ENCODE results near the gene MYO1A. TPM values are rescaled to one million over a fixed set of nuclear protein-coding genes. Genes with fewer than 3 reads are reported as not detected.
"Not testable (repeated sequence)": the region's sequence is repeated elsewhere in the genome, so short reads cannot be mapped to it uniquely, and the experiment has no call there.

Gene MYO1A
- total RNA-seq, 2 experiments from 2014 or later: 0.61 to 0.97 TPM

DNA sequence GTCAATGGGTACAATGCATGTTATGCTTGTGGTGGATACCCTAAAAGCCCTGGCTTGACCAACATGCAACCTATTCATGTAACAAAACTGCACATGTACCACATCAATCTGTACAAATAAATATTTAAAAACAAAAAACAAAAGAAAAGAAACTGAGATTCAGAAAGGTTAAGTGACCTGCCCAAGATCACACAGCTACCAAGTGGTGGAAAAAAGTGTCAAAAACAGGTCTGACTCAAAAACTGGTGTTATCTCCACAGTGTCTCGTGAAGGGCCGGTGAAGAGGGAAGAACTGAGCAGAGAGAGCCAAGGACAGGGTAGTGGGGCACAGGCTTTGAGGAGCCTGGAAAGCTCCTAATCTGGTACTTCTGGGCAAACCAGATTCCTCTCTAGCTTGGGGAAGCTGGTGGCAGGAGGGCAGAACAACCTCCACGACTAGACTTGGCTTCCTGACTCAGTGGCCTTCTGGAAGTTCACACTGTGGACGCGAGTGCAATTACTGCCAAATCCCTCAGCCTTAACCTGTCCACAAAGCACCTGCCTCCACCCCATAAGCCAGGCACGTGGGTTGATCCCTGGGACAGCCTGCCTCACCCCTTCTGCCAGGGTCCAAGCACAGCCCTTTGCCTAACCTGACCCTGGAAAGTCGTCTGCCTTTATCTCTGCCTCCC lies 59.1 kb downstream of the MYO1A start:
- Mint-ChIP-seq H3K36me3 (no peaks in the 10 kb centered on the region), H3K4me3 (no peak overlapping the region), H3K9me3 (no peaks in the 10 kb centered on the region), H3K4me1 (ENCODE audit: low read depth) (peaks cover 9% of the 10 kb centered on the region), H3K27ac (no peak overlapping the region), H3K27me3 (no peaks in the 10 kb centered on the region)
- intact Hi-C loops (cut with micrococcal nuclease): no loop called here
- ChIA-PET POLR2A (no interaction called here), CTCF (interaction anchor here (2.8 kb wide), 1 partner anchor 10 kb away, joined by 8 read pairs; no protein-coding TSS in a partner anchor)
- DNase-seq: no peak

DNA sequence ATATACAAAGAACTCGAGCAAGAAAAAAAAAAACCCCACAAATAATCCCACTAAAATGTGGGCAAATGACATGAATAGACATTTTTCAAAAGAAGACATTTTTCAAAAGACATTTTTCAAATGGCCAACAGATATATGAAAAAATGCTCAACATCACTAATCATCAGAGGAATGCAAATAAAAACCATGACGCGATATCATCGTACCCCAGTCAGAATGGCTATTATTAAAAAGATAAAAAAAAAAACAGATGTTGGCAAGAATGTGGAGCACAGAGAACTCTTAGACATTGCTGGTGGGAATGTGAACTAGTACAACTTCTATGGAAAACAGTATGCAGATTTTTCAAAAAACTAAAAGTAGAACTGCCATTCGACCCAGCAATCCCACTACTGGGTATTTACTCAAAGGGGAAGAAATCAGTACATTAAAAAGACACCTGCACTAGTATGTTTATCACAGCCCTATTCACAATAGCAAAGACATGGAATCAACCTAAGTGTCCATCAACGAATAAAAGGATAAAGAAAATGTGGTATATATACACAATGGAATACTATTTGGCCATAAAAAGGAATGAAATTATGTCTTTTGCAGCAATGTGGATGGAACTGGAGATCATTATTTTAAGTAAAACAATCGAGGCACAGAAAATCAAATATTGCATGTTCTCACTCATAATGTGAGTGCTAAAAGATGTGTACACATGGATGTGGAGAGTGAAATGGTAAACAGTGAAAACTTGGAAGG lies 59.9 kb downstream of the MYO1A start:
- POLR2A ChIA-PET: no interaction called here
- CTCF ChIA-PET: interaction anchor here (1.7 to 4.9 kb wide), 3 partner anchors 11 to 231 kb away, joined by 8 to 80 read pairs (median 9); no protein-coding TSS in a partner anchor
- Mint-ChIP-seq H3K4me1 (ENCODE audit: low read depth) (peaks cover 9% of the 10 kb centered on the region), H3K9me3 (no peaks in the 10 kb centered on the region), H3K36me3 (no peaks in the 10 kb centered on the region), H3K27ac (no peak overlapping the region), H3K4me3 (no peak overlapping the region), H3K27me3 (no peaks in the 10 kb centered on the region)
- intact Hi-C loops (cut with micrococcal nuclease): no loop called here
- no peak for DNase-seq

DNA sequence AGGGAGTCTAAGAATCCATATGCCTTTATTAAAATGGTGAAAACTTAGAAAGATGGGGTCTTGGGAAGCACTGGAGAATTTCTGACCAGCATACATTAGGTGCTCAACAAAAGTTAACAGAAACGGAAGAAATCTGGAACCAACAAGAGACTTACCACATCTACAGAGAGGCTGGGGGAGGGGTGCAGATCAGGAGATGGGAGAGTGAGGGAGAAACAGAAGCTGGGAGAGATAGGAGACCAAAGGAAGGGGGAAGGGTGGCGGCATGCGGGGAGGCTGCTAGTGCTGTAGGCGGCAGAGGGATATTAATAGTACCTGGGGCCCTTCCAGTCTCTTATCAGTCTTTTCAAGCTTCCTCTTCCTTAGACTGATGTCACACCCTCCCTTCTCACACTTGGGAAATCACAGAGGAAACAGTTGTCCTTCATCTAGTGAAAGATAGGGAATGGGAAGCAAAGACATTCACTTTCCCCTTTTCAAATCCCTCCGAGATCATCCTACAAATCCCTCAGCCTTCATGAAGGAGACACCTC lies 61.7 kb downstream of the MYO1A start:
- Mint-ChIP-seq H3K36me3 (no peaks in the 10 kb centered on the region), H3K27me3 (no peaks in the 10 kb centered on the region), H3K9me3 (no peaks in the 10 kb centered on the region), H3K27ac (no peak overlapping the region), H3K4me1 (ENCODE audit: low read depth) (peaks cover 9% of the 10 kb centered on the region), H3K4me3 (no peak overlapping the region)
- intact Hi-C loops (cut with micrococcal nuclease): no loop called here
- POLR2A ChIA-PET: no interaction called here
- CTCF ChIA-PET: interaction anchor here (0.6 to 4.9 kb wide), 28 partner anchors 8 to 325 kb away, joined by 3 to 80 read pairs (median 4); partner anchors contain the start of genes HSD17B6, LRP1, MYO1A and PRIM1
- no peak for DNase-seq

DNA sequence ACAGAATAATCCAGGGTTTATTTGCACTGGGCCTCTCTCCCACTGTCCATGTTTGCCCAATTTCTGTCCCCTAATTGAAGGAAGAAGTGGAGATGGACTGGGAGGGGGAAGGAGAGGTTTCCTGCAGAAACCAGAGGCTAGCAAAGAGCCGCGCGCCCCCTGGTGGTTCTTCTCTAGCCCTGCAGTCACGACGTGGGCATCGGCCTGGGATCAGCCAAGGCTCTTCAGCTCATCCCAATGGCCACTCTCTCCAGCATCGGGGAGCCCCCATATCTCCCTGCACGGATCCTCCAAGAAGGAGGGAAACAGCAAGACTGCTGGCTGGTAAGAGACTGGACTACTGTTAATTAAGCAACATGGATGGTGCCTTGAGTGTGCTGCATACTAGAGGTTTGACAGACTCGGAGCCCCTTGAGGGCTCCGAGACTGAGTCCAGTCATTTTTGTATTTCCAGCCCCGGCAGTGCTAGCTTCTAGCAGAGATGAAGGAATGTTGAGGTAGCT lies 62.3 kb downstream of the MYO1A start:
- Mint-ChIP-seq H3K36me3 (no peaks in the 10 kb centered on the region), H3K27me3 (no peaks in the 10 kb centered on the region), H3K4me3 (no peak overlapping the region), H3K9me3 (no peaks in the 10 kb centered on the region), H3K4me1 (ENCODE audit: low read depth) (peaks cover 9% of the 10 kb centered on the region), H3K27ac (no peak overlapping the region)
- DNase-seq: peak; percentile 82
- CTCF ChIA-PET: interaction anchor here (0.6 to 4.9 kb wide), 26 partner anchors 9 to 293 kb away, joined by 3 to 80 read pairs (median 6); partner anchors contain the start of genes HSD17B6, MYO1A, PRIM1 and STAT6
- POLR2A ChIA-PET: no interaction called here
- intact Hi-C loops (cut with micrococcal nuclease): loop anchor here (1.0 kb wide), 2 partner anchors 147 to 230 kb away; no protein-coding TSS in a partner anchor

GRCh38 chr12:56987011-56987410 lies 62.9 kb downstream of the MYO1A start:
- Mint-ChIP-seq H3K4me3 (no peak overlapping the region), H3K9me3 (no peaks in the 10 kb centered on the region), H3K27ac (no peak overlapping the region), H3K27me3 (no peaks in the 10 kb centered on the region), H3K36me3 (no peaks in the 10 kb centered on the region), H3K4me1 (ENCODE audit: low read depth) (peaks cover 9% of the 10 kb centered on the region)
- ChIA-PET POLR2A (no interaction called here), CTCF (interaction anchor here (0.9 to 4.9 kb wide), 21 partner anchors 8 to 293 kb away, joined by 3 to 80 read pairs (median 7); partner anchors contain the start of genes HSD17B6, MYO1A, PRIM1 and STAT6)
- DNase-seq: no peak
- intact Hi-C loops (cut with micrococcal nuclease): loop anchor here (1.0 kb wide), 2 partner anchors 147 to 230 kb away; no protein-coding TSS in a partner anchor

- H3K36me3 Mint-ChIP-seq; H3K4me3 Mint-ChIP-seq; POLR2A ChIA-PET; intact Hi-C loops (cut with micrococcal nuclease); H3K27ac Mint-ChIP-seq; H3K4me1 Mint-ChIP-seq (ENCODE audit: low read depth); H3K27me3 Mint-ChIP-seq; H3K9me3 Mint-ChIP-seq: not testable (repeated sequence)
- peak; percentile 37 for DNase-seq
- CTCF ChIA-PET: interaction anchor here (0.9 to 4.9 kb wide), 7 partner anchors 11 to 232 kb away, joined by 5 to 80 read pairs (median 7); partner anchors contain the start of gene HSD17B6
Observed at GRCh38 chr12:56985714-56986113, 64.2 kb downstream of the MYO1A start.

DNA sequence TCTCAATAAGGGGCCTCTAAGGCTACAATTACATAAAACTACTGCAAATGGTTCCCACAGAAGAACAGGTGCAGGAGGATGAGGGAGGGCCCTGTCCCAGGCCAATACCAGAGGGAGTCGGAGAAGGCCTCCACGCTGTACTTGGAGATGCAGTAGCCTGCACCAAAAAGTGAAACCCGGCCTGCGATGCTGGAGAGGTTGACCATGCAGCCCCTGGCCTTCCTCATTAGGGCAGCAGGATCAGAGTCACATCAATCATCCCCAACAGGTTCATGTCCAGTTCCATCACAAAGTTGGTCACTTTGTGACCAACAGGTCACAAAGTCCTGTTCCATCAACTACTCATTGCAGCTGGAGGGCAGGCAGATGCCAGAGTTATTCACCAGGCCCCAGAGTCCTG lies 66.5 kb downstream of the MYO1A start:
- Mint-ChIP-seq H3K4me3 (no peak overlapping the region), H3K4me1 (ENCODE audit: low read depth) (peaks cover 3% of the 10 kb centered on the region), H3K9me3 (no peaks in the 10 kb centered on the region), H3K27ac (no peak overlapping the region), H3K27me3 (no peaks in the 10 kb centered on the region), H3K36me3 (no peaks in the 10 kb centered on the region)
- CTCF ChIA-PET: no interaction called here
- POLR2A ChIA-PET: no interaction called here
- no peak for DNase-seq
- intact Hi-C loops (cut with micrococcal nuclease): no loop called here

- DNase-seq; H3K9me3 Mint-ChIP-seq; H3K36me3 Mint-ChIP-seq; intact Hi-C loops (cut with micrococcal nuclease); H3K27ac Mint-ChIP-seq; H3K27me3 Mint-ChIP-seq; H3K4me1 Mint-ChIP-seq (ENCODE audit: low read depth); CTCF ChIA-PET; H3K4me3 Mint-ChIP-seq; POLR2A ChIA-PET: not testable (repeated sequence)
Observed at GRCh38 chr12:56982578-56983236, 67.2 kb downstream of the MYO1A start.

DNA sequence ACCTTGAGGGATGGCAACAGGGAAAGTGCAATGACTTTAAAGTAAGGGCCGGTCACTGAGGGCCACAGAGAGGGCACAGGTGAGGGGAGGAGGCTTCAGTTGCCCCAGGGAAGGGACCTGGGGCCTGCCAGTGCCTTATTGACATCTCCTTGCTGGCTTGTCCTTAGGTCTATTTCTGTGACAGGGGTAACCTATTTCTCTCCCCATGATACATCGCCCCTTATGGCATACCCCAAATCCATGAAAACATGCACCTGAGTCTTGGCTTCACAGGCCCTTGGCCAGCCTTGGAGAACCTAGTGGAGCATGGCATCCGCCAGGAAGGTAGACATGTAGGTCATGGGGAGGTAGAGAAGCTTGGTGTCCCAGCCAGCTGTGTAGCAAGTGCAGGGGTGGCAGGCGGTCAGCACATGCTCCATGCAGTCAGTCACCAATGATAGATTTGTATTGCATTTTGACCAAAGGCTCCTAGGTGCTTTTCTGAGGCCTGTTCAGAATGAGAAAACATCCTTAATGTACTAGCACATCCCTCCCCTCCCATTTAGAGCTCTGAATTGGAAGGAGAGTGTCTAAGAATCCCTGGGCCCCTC lies 68.9 kb downstream of the MYO1A start:
- CTCF ChIA-PET: no interaction called here
- Mint-ChIP-seq H3K27ac (no peak overlapping the region), H3K36me3 (no peaks in the 10 kb centered on the region), H3K4me1 (ENCODE audit: low read depth) (no peaks in the 10 kb centered on the region), H3K9me3 (no peaks in the 10 kb centered on the region), H3K27me3 (no peaks in the 10 kb centered on the region), H3K4me3 (no peak overlapping the region)
- intact Hi-C loops (cut with micrococcal nuclease): no loop called here
- POLR2A ChIA-PET: no interaction called here
- no peak for DNase-seq

- no peak overlapping the region for H3K27ac Mint-ChIP-seq
- intact Hi-C loops (cut with micrococcal nuclease): no loop called here
- H3K36me3 Mint-ChIP-seq: no peaks in the 10 kb centered on the region
- ChIA-PET POLR2A (no interaction called here), CTCF (no interaction called here)
- DNase-seq: no peak
- no peak overlapping the region for H3K4me3 Mint-ChIP-seq
- H3K9me3 Mint-ChIP-seq: no peaks in the 10 kb centered on the region
- H3K4me1 Mint-ChIP-seq (ENCODE audit: low read depth): no peaks in the 10 kb centered on the region
- H3K27me3 Mint-ChIP-seq: no peaks in the 10 kb centered on the region
Observed at GRCh38 chr12:56980268-56980667, 69.7 kb downstream of the MYO1A start.

DNA sequence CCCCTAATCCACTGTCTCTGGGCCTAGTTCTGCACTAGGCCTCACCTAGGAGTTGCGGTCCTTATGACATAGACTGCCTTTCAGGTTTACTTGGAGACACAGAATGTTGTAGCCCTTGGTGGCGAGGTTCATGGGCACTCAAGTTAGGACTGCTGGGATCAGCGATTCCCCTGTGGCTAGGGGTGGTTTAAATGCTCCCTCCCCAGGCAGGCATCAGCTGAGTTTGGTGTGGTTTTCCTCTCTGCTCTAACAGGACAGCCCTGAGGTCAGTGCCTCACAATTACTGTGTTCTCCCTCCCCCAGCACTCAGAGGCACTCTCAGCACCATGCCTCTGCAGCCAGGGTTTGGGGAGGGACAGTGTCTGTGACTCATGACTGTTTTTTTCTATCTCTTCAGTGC lies 70.3 kb downstream of the MYO1A start:
- Mint-ChIP-seq H3K9me3 (no peaks in the 10 kb centered on the region), H3K4me3 (no peak overlapping the region), H3K36me3 (no peaks in the 10 kb centered on the region), H3K4me1 (ENCODE audit: low read depth) (no peaks in the 10 kb centered on the region), H3K27me3 (no peaks in the 10 kb centered on the region), H3K27ac (no peak overlapping the region)
- intact Hi-C loops (cut with micrococcal nuclease): no loop called here
- ChIA-PET POLR2A (no interaction called here), CTCF (interaction anchor here (1.2 kb wide), 1 partner anchor 8 kb away, joined by 7 read pairs; no protein-coding TSS in a partner anchor)
- no peak for DNase-seq
